Omental fat pad (tissue), 4 donors: ENCODE data around the gene VWA1. TPM values are rescaled to one million over a fixed set of nuclear protein-coding genes. Genes with fewer than 3 reads are reported as not detected.

ENCODE experiments used
- total RNA-seq, 4 donors: library from RNA; depleted of rRNA; stranded (reverse); fragments of >200 nt; gene quantifications; one replicate each; pipeline ENCODE4 v1.1.0, GENCODE V29; 2016

The VWA1 gene
- total RNA-seq, 4 donors from 2014 or later, result 6.8 to 21.1 (median 13.8) TPM

Other genes starting within 250 kb of the VWA1 start
- 1 to 10 TPM in 2 of 4 donors, under 1 TPM in 1, not detected in 1; 0.44 to 2.8 (median 1.7) TPM for gene TNFRSF18, start 229.1 kb upstream of the VWA1 start, total RNA-seq
- 10 to 100 TPM in 1 of 4 donors, 1 to 10 TPM in 3; 2.4 to 10.7 (median 5.9) TPM for gene TNFRSF4, start 221.5 kb upstream of the VWA1 start, total RNA-seq
- 100 to 1,000 TPM in 2 of 4 donors, 10 to 100 TPM in 2; 78.3 to 122 (median 98.8) TPM for gene SDF4, start 203.7 kb upstream of the VWA1 start, total RNA-seq
- gene B3GALT6, start 203.5 kb upstream of the VWA1 start, total RNA-seq, result 10 to 100 TPM; 14.6 to 27.1 (median 22.1) TPM
- 1 to 10 TPM in 3 of 4 donors, not detected in 1; 1.0 to 5.2 (median 1.8) TPM for gene C1QTNF12, start 189.0 kb upstream of the VWA1 start, total RNA-seq
- gene UBE2J2, start 161.8 kb upstream of the VWA1 start, total RNA-seq, result 10 to 100 TPM; 30.4 to 50.3 (median 42.9) TPM
- gene SCNN1D, start 155.3 kb upstream of the VWA1 start, total RNA-seq, result 1 to 10 TPM in 3 of 4 donors, under 1 TPM in 1; 0.96 to 4.9 (median 2.7) TPM
- gene ACAP3, start 127.8 kb upstream of the VWA1 start, total RNA-seq, result 10 to 100 TPM; 19.2 to 41.8 (median 38.1) TPM
- gene PUSL1, start 127.1 kb upstream of the VWA1 start, total RNA-seq, result 10 to 100 TPM; 15.7 to 26.0 (median 17.5) TPM
- gene INTS11, start 111.0 kb upstream of the VWA1 start, total RNA-seq, result 100 to 1,000 TPM in 1 of 4 donors, 10 to 100 TPM in 3; 71.9 to 103 (median 86.2) TPM
- 10 to 100 TPM in 2 of 4 donors, 1 to 10 TPM in 2; 8.5 to 18.6 (median 11.5) TPM for gene CPTP, start 110.9 kb upstream of the VWA1 start, total RNA-seq
- under 1 TPM; 0.12 to 0.32 (median 0.16) TPM for gene TAS1R3, start 104.4 kb upstream of the VWA1 start, total RNA-seq
- 10 to 100 TPM; 56.6 to 65.0 (median 61.8) TPM for gene DVL1, start 86.3 kb upstream of the VWA1 start, total RNA-seq
- gene MXRA8, start 77.1 kb upstream of the VWA1 start, total RNA-seq, result 100 to 1,000 TPM in 1 of 4 donors, 10 to 100 TPM in 3; 78.2 to 147 (median 83.3) TPM
- 100 to 1,000 TPM in 3 of 4 donors, 10 to 100 TPM in 1; 96.3 to 115 (median 105) TPM for gene AURKAIP1, start 60.5 kb upstream of the VWA1 start, total RNA-seq
- 100 to 1,000 TPM; 142 to 273 (median 204) TPM for gene CCNL2, start 36.4 kb upstream of the VWA1 start, total RNA-seq
- gene MRPL20, start 28.4 kb upstream of the VWA1 start, total RNA-seq, result 100 to 1,000 TPM; 106 to 170 (median 136) TPM
- gene ANKRD65, start 14.4 kb upstream of the VWA1 start, total RNA-seq, result 1 to 10 TPM; 2.6 to 7.3 (median 3.8) TPM
- 1 to 10 TPM in 2 of 4 donors, under 1 TPM in 1, not detected in 1; 0.69 to 3.5 (median 2.4) TPM for gene ATAD3C, start 14.0 kb downstream of the VWA1 start, total RNA-seq
- 10 to 100 TPM; 11.0 to 91.6 (median 16.5) TPM for gene ATAD3B, start 36.1 kb downstream of the VWA1 start, total RNA-seq
- 10 to 100 TPM; 17.3 to 38.5 (median 20.7) TPM for gene ATAD3A, start 76.5 kb downstream of the VWA1 start, total RNA-seq
- gene TMEM240, start 104.9 kb downstream of the VWA1 start, total RNA-seq, result 1 to 10 TPM; 2.6 to 3.5 (median 3.1) TPM
- gene SSU72, start 139.2 kb downstream of the VWA1 start, total RNA-seq, result 100 to 1,000 TPM in 3 of 4 donors, 10 to 100 TPM in 1; 95.7 to 130 (median 107) TPM
- gene FNDC10, start 164.4 kb downstream of the VWA1 start, total RNA-seq, result 1 to 10 TPM in 3 of 4 donors, not detected in 1; 1.9 to 2.6 (median 2.2) TPM
- gene MIB2, start 179.8 kb downstream of the VWA1 start, total RNA-seq, result 10 to 100 TPM; 33.7 to 52.2 (median 40.2) TPM
- gene MMP23B, start 196.5 kb downstream of the VWA1 start, total RNA-seq, result 10 to 100 TPM in 3 of 4 donors, 1 to 10 TPM in 1; 9.8 to 61.7 (median 18.5) TPM
- gene CDK11B, start 223.3 kb downstream of the VWA1 start, total RNA-seq, result 10 to 100 TPM; 16.3 to 25.3 (median 19.2) TPM